Astrocyte of the spinal cord (primary cell): ENCODE data around the gene UNK.
"Not testable (repeated sequence)": the region's sequence is repeated elsewhere in the genome, so short reads cannot be mapped to it uniquely, and the experiment has no call there.

ENCODE experiments used
- DNase-seq: peaks from one replicate; pipeline ENCODE4 v3.0.0; 2011; ENCODE audit warnings: low read depth, low spot score
- H3K4me3 ChIP-seq: 2 replicates; pipeline ENCODE4 v1.5.1; 2011; ENCODE audit warnings: low read depth, mild to moderate bottlenecking, low read length, moderate library complexity
- CTCF ChIP-seq: IDR thresholded peaks from 2 replicates; pipeline ENCODE4 v1.5.1; 2012; ENCODE audit warnings: low read depth, mild to moderate bottlenecking, low read length, inconsistent platforms
- in situ Hi-C: cut with HindIII; loops from 2 replicates; pipeline ENCODE4 v1.10.0; 2017; ENCODE audit warnings: low sequenced_read_pairs

Gene UNK

GRCh38 chr17:75856062-75856756, 71.6 kb downstream of the UNK start:
- in situ Hi-C loops: no loop called here
- DNase-seq: no peak
- peak overlapping the region; percentile 82 for H3K4me3 ChIP-seq
- no peak for TF ChIP-seq CTCF

- DNase-seq, in situ Hi-C loops, H3K4me3 ChIP-seq: not testable (repeated sequence)
Measured at GRCh38 chr17:75859358-75859757, 74.8 kb downstream of the UNK start.

GRCh38 chr17:75861927-75862317, 77.3 kb downstream of the UNK start:
- no peak overlapping the region for H3K4me3 ChIP-seq
- DNase-seq: no peak
- in situ Hi-C loops: no loop called here
- no peak for TF ChIP-seq CTCF

GRCh38 chr17:75864448-75864871, 79.9 kb downstream of the UNK start:
- H3K4me3 ChIP-seq: no peak overlapping the region
- in situ Hi-C loops: no loop called here
- no peak for TF ChIP-seq CTCF
- peak; percentile 91 for DNase-seq

DNA sequence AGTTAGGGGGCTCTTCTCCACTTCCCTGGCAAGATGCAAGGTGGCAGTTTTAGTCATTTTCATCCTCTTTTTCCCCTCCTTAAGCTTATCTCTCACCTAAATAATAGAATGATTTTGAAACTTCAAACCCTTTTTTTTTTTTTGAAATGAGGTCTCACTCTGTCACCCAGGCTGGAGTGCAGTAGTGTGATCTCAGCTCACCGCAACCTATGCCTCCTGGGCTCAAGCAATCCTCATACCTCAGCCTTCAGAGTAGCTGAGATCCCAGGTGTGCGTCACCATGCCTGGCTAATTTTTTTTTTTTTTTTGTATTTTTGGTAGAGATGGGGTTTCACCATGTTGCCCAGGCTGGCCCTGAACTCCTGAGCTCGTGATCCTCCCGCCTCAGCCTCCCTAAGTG, 80.3 kb downstream of the UNK start:
- in situ Hi-C loops, H3K4me3 ChIP-seq, DNase-seq: not testable (repeated sequence)

DNA sequence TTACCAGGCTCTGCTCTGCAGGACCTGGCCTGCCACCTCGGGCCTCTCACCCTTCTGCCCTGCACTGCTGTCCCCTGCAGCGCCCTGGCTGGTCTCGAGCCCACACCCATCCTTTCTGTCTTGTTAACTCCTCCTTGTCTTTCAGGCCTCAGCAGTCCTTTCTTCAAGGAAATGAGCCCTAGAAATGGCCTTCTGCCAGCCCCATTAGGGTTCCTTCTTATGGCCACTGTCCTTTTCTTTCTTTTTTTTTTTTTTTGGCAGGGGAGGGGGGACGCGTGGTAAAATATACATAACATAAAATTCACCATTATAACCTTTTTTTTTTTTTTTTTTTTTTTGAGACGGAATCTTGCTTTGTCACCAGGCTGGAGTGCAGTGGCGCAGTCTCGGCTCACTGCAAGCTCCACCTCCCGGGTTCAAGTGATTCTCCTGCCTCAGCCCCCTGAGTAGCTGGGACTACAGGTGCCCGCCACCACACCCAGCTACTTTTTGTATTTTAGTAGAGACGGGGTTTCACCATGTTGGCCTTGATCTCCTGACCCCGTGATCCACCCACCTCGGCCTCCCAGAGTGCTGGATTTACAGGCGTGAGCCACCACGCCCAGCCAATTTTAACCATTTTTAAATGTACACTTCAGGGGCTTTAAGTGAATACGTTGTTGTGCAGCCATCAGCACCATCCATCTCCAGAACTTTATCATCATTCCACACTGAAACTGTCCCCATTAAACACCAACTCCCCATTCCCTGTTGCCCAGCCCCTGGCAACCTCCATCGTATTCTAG, 81.0 kb downstream of the UNK start:
- H3K4me3 ChIP-seq, in situ Hi-C loops, DNase-seq: not testable (repeated sequence)

DNA sequence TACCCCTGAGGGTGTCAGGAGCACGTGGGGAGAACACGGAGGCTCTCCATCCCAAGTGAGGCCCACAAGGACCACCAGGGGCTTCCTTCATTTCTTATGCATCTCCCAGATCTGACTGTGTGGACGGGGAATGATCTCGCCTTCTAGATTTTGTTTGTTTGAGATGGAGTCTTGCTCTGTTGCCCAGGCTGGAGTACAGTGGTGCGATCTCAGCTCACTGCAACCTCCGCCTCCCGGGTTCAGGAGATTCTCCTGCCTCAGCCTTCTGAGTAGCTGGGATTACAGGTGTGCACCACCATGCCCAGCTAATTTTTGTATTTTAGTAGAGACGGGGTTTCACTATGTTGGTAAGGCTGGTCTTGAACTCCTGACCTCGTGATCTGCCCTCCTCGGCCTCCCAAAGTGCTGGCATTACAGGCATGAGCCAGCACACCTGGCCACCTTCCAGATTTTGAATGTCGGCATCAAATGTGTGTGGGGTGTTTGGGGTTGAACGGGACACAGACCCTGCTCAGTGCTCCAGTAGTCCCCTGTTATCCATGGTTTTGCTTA, 84.2 kb downstream of the UNK start:
- in situ Hi-C loops, H3K4me3 ChIP-seq: not testable (repeated sequence)

DNA sequence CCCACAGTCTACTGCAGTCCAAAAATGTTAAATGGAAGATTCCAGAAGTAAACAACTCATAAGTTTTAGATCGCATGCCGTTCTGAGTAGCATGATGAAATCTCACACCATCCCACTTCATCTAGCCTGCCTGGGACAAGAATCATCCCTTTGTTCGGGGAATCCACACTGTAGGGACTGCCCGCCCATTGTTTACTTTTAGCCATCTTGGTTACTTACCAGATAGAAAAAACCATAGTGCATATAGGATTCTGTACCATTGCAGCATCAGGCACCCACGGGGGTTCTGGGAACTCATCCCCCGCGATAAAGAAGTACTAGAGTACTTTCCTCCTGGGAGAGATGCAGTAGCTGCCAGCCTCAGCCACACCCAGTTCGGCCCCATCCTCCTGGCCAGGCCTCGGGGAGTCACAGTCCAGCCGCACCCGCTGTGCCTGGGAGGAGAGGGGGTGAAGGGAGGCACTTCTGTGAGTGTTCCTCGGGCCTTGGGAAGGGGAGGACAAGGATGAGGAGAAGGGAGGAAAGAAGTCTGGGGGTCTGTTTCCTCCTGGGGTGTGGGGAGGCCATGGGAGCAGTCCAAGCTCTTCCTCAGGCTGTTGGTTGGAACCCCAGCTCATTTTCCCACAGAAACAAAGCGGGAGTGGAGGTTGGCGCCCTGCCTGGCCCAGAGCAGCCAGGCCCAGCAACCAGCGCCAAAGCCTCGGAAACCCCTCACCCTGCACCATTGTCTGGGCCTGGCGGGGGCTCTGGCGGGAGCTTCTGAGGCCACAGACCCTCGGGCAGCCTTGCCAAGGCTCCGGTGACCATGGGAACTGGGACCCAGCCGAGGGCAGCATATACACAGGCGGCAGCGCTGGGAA, 84.9 kb downstream of the UNK start:
- DNase-seq: peak; percentile 30
- no peak for TF ChIP-seq CTCF
- no peak overlapping the region for H3K4me3 ChIP-seq
- in situ Hi-C loops: no loop called here

More for the DNA sequence above, 84.2 kb downstream of the UNK start:
- DNase-seq: not testable (repeated sequence)

GRCh38 chr17:75870228-75870627, 85.6 kb downstream of the UNK start:
- DNase-seq, in situ Hi-C loops, H3K4me3 ChIP-seq: not testable (repeated sequence)
